Bronchial epithelial cell (primary cell): Measurements from ENCODE around the gene YIF1B. TPM values are rescaled to one million over a fixed set of nuclear protein-coding genes. Genes with fewer than 3 reads are reported as not detected.
A peak's percentile ranks its signal among the peaks of the same experiment; 100 is the strongest.
"Not testable (repeated sequence)": the region's sequence is repeated elsewhere in the genome, so short reads cannot be mapped to it uniquely, and the experiment has no call there.

ENCODE experiments used
- DNase-seq: peaks from one replicate; pipeline ENCODE4 v3.0.0-alpha.2; 2010; ENCODE audit warnings: low read depth
- FAIRE-seq: peaks from 2 replicates; lab custom pipeline; 2011; peaks lifted over from hg19 to GRCh38; lab: Jason Lieb, UNC
- H3K27me3 ChIP-seq: 2 replicates; pipeline ENCODE4 v1.5.1; 2011; ENCODE audit warnings: low read length; ENCODE audit not compliant: control insufficient read depth, insufficient read depth
- H3K36me3 ChIP-seq: 2 replicates; pipeline ENCODE4 v1.5.1; 2011; ENCODE audit warnings: low read length; ENCODE audit not compliant: control insufficient read depth, insufficient read depth
- H3K4me3 ChIP-seq: 2 replicates; pipeline ENCODE4 v1.5.1; 2011; ENCODE audit warnings: mild to moderate bottlenecking, low read depth, low read length, control low read depth
- CTCF ChIP-seq: IDR thresholded peaks from 2 replicates; pipeline ENCODE4 v1.5.1; 2011; ENCODE audit warnings: mild to moderate bottlenecking, moderate library complexity, low read length, control low read depth, inconsistent platforms; ENCODE audit not compliant: insufficient read depth, severe bottlenecking
- total RNA-seq: library from RNA; depleted of rRNA; stranded (reverse); fragments of >200 nt; gene quantifications from 2 replicates; pipeline ENCODE4 v1.2.1, GENCODE V29; 2014

The YIF1B gene
- total RNA-seq, 1 donor from 2014 or later, result 30.0 TPM

GRCh38 chr19:38263689-38264485 is 51.9 kb downstream of the YIF1B start:
- Histone ChIP-seq H3K27me3 (no peaks in the 10 kb centered on the region), H3K36me3 (no peaks in the 10 kb centered on the region), H3K4me3 (peak overlapping the region; percentile 98)
- FAIRE-seq, result no peak
- DNase-seq, result peak; percentile 80
- no peak for TF ChIP-seq CTCF

- FAIRE-seq, result no peak
- DNase-seq, result no peak
- Histone ChIP-seq H3K27me3 (no peaks in the 10 kb centered on the region), H3K4me3 (no peak overlapping the region), H3K36me3 (no peaks in the 10 kb centered on the region)
- TF ChIP-seq CTCF, result no peak
Observed at GRCh38 chr19:38262585-38263268, 53.0 kb downstream of the YIF1B start.

GRCh38 chr19:38261942-38262341 is 53.8 kb downstream of the YIF1B start:
- not testable (repeated sequence) for H3K27me3 ChIP-seq, H3K36me3 ChIP-seq, H3K4me3 ChIP-seq, DNase-seq, FAIRE-seq

- no peaks in the 10 kb centered on the region for H3K27me3 ChIP-seq
- DNase-seq, result no peak
- FAIRE-seq, result no peak
- no peak overlapping the region for H3K4me3 ChIP-seq
- no peaks in the 10 kb centered on the region for H3K36me3 ChIP-seq
- TF ChIP-seq CTCF, result no peak
Observed at GRCh38 chr19:38255383-38256014, 60.2 kb downstream of the YIF1B start.

GRCh38 chr19:38253788-38254187 is 62.0 kb downstream of the YIF1B start:
- Histone ChIP-seq H3K36me3 (no peaks in the 10 kb centered on the region), H3K27me3 (no peaks in the 10 kb centered on the region), H3K4me3 (no peak overlapping the region)
- DNase-seq, result no peak
- no peak for TF ChIP-seq CTCF
- no peak for FAIRE-seq

Other genes starting within 250 kb of the YIF1B start
- gene DPF1, start 91.7 kb downstream of the YIF1B start, total RNA-seq, result 0.13 TPM in 1 of 2 replicates, not detected in the other
- gene PPP1R14A, start 59.6 kb downstream of the YIF1B start, total RNA-seq, result 0.38 and 1.6 TPM in 2 replicates
- gene SPINT2, start 51.4 kb downstream of the YIF1B start, total RNA-seq, result 1,057 and 1,682 TPM in 2 replicates
- 266 and 612 TPM in 2 replicates for gene C19orf33, start 11.7 kb downstream of the YIF1B start, total RNA-seq
- 19.0 and 27.8 TPM in 2 replicates for gene KCNK6, start 3.9 kb upstream of the YIF1B start, total RNA-seq
- 3.5 and 5.0 TPM in 2 replicates for gene CATSPERG, start 19.9 kb upstream of the YIF1B start, total RNA-seq
- 209 and 260 TPM in 2 replicates for gene PSMD8, start 58.6 kb upstream of the YIF1B start, total RNA-seq
- under 0.01 and 0.13 TPM in 2 replicates for gene GGN, start 72.1 kb upstream of the YIF1B start, total RNA-seq
- 0.13 and 0.26 TPM in 2 replicates for gene SPRED3, start 72.8 kb upstream of the YIF1B start, total RNA-seq
- 15.0 and 15.6 TPM in 2 replicates for gene FAM98C, start 87.1 kb upstream of the YIF1B start, total RNA-seq
- not detected in 2 replicates for gene RASGRP4, start 110.3 kb upstream of the YIF1B start, total RNA-seq
- 4.5 and 7.4 TPM in 2 replicates for gene RYR1, start 117.7 kb upstream of the YIF1B start, total RNA-seq